GM19452 (cell line): Measurements from ENCODE around the gene PLPP3.

Experiments used
- ATAC-seq: cut with Tn5 transposase; IDR thresholded peaks from one replicate; pipeline ENCODE4 v1.9.1; 2021; ENCODE audit not compliant: unreplicated experiment

PLPP3 gene

GRCh38 chr1:56576880-56577405 lies 2.4 kb downstream of the PLPP3 start:
- no peak for ATAC-seq

GRCh38 chr1:56575865-56576264 lies 3.5 kb downstream of the PLPP3 start:
- no peak for ATAC-seq

- ATAC-seq, result no peak
These were observed 4.6 kb downstream of the PLPP3 start for GRCh38 chr1:56574794-56575193.

- ATAC-seq, result no peak
These were observed 6.1 kb downstream of the PLPP3 start for GRCh38 chr1:56573311-56573710.

- ATAC-seq, result no peak
These were observed 6.9 kb downstream of the PLPP3 start for GRCh38 chr1:56572334-56573050.

- no peak for ATAC-seq
These were observed 7.9 kb downstream of the PLPP3 start for GRCh38 chr1:56571448-56571847.

- ATAC-seq, result no peak
These were observed 8.4 kb downstream of the PLPP3 start for GRCh38 chr1:56570924-56571372.

GRCh38 chr1:56569661-56570060 lies 9.7 kb downstream of the PLPP3 start:
- no peak for ATAC-seq

GRCh38 chr1:56566994-56567393 lies 12.4 kb downstream of the PLPP3 start:
- no peak for ATAC-seq

GRCh38 chr1:56566061-56566744 lies 13.2 kb downstream of the PLPP3 start:
- ATAC-seq, result no peak

GRCh38 chr1:56564615-56565014 lies 14.7 kb downstream of the PLPP3 start:
- ATAC-seq, result no peak

- no peak for ATAC-seq
These were observed 15.8 kb downstream of the PLPP3 start for GRCh38 chr1:56563568-56563967.

- no peak for ATAC-seq
These were observed 16.4 kb downstream of the PLPP3 start for GRCh38 chr1:56562891-56563452.

GRCh38 chr1:56561227-56562019 lies 17.9 kb downstream of the PLPP3 start:
- ATAC-seq, result no peak

- no peak for ATAC-seq
These were observed 21.6 kb downstream of the PLPP3 start for GRCh38 chr1:56557746-56558145.

GRCh38 chr1:56555448-56555847 lies 23.9 kb downstream of the PLPP3 start:
- no peak for ATAC-seq

- ATAC-seq, result no peak
These were observed 26.3 kb downstream of the PLPP3 start for GRCh38 chr1:56553046-56553445.

GRCh38 chr1:56552349-56552748 lies 27.0 kb downstream of the PLPP3 start:
- no peak for ATAC-seq

GRCh38 chr1:56551691-56552090 lies 27.7 kb downstream of the PLPP3 start:
- ATAC-seq, result no peak

GRCh38 chr1:56550859-56551188 lies 28.5 kb downstream of the PLPP3 start:
- no peak for ATAC-seq

- ATAC-seq, result no peak
These were observed 29.1 kb downstream of the PLPP3 start for GRCh38 chr1:56550138-56550858.
